Measurements from ENCODE around the gene MAP7D1. TPM values are rescaled to one million over a fixed set of nuclear protein-coding genes. Genes with fewer than 3 reads are reported as not detected.
A peak's percentile ranks its signal among the peaks of the same experiment; 100 is the strongest.
"Not testable (repeated sequence)": the region's sequence is repeated elsewhere in the genome, so short reads cannot be mapped to it uniquely, and the experiment has no call there.

MAP7D1 gene
- total RNA-seq, 1 experiment from 2014 or later, result 49.9 TPM

DNA sequence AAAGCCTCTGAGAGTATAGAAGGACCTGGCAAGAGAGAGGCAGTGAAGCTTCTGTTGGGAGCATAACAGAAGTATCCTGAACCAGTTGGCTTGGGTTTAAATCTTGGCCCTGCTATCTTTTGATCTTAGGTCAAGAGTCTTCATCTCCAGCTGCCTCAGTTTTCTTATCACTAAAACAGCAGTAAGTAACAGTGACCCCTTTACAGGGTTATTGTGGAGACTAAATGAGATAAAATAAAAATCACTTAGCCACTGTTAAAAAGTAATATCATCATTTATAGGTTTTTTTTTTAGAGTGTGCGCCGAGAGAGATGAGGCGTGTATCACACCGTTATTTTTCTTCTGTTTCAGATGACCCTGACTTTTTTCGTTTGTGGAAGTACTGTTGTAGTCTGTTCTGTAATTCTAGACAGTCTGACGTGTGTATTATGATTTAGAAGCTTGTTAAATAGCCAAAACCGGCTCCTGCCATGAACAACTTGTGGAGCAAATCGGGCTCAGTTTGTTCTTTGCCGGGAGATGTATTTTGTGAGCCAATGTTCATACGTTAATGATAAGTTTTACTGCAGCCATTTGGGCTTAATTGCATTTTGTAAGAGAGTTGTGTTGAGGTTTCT is 69.4 kb downstream of the MAP7D1 start:
- H3K27me3 Mint-ChIP-seq (ENCODE audit: low read depth), result no peaks in the 10 kb centered on the region
- no peak overlapping the region for H3K56ac ChIP-seq (ENCODE audit: insufficient read length, low read depth, low read length)
- H3K27ac ChIP-seq (ENCODE audit: insufficient read length, low read depth, low read length), result no peak overlapping the region
- no peak overlapping the region for H3K14ac ChIP-seq (ENCODE audit: insufficient read depth, low read length)
- H3K23me2 ChIP-seq (ENCODE audit: insufficient read length, low read depth, low read length, poor library complexity, severe bottlenecking), result peaks cover 14% of the 10 kb centered on the region
- H3K4ac ChIP-seq (ENCODE audit: low read depth, low read length), result no peak overlapping the region
- DNase-seq, result no peak
- H3K9me3 ChIP-seq (ENCODE audit: control insufficient read depth, low read depth, low read length), result no peaks in the 10 kb centered on the region
- peak overlapping the region; percentile 96 for H3K9ac ChIP-seq (ENCODE audit: extremely low read depth, insufficient read length, low read length)
- H3K4me1 ChIP-seq (ENCODE audit: insufficient read depth, low read length), result no peaks in the 10 kb centered on the region; the same call in 1 of the 2 replicates
- no peak overlapping the region for H3K23ac ChIP-seq (ENCODE audit: insufficient read length, low read depth, low read length)
- H3K4me2 ChIP-seq (ENCODE audit: insufficient read depth, insufficient read length, low read length), result peak overlapping the region; percentile 90
- no peak overlapping the region for H2BK120ac ChIP-seq (ENCODE audit: low read depth, low read length, poor library complexity, severe bottlenecking)
- no peaks in the 10 kb centered on the region; a peak in 1 of 5 replicates for H3K9me3 Mint-ChIP-seq
- TF ChIP-seq, protein P1, sequence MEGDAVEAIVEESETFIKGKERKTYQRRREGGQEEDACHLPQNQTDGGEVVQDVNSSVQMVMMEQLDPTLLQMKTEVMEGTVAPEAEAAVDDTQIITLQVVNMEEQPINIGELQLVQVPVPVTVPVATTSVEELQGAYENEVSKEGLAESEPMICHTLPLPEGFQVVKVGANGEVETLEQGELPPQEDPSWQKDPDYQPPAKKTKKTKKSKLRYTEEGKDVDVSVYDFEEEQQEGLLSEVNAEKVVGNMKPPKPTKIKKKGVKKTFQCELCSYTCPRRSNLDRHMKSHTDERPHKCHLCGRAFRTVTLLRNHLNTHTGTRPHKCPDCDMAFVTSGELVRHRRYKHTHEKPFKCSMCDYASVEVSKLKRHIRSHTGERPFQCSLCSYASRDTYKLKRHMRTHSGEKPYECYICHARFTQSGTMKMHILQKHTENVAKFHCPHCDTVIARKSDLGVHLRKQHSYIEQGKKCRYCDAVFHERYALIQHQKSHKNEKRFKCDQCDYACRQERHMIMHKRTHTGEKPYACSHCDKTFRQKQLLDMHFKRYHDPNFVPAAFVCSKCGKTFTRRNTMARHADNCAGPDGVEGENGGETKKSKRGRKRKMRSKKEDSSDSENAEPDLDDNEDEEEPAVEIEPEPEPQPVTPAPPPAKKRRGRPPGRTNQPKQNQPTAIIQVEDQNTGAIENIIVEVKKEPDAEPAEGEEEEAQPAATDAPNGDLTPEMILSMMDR (conservative IDR thresholded peaks at IDR 0.05), result no peak
- no peak overlapping the region for H2BK15ac ChIP-seq (ENCODE audit: low read depth, low read length)
- H2BK5ac ChIP-seq (ENCODE audit: insufficient read length, low read length), result no peak overlapping the region
- no CpG with 5 or more reads among the region's 10 CpGs for WGBS (ENCODE audit: extremely low coverage, insufficient read length, low lambda C conversion rate)
- H2AK5ac ChIP-seq (ENCODE audit: insufficient read length, low read length), result no peak overlapping the region
- H3K4me1 Mint-ChIP-seq, result peaks cover 19 to 24% of the 10 kb centered on the region in 2 experiments
- no peak overlapping the region for H2BK20ac ChIP-seq (ENCODE audit: low read depth, low read length, poor library complexity, severe bottlenecking)
- H3K79me2 ChIP-seq (ENCODE audit: insufficient read depth, low read length), result peaks cover 34% of the 10 kb centered on the region; the same call in 1 of the 2 replicates
- H3K79me1 ChIP-seq (ENCODE audit: insufficient read depth, low read depth, low read length, poor library complexity, severe bottlenecking), result no peaks in the 10 kb centered on the region
- no peak overlapping the region for H4K8ac ChIP-seq (replicated peaks; ENCODE audit: insufficient read length, low read depth, low read length)
- no peak overlapping the region for H3K18ac ChIP-seq (ENCODE audit: insufficient read length, low read depth, low read length)
- H2AFZ ChIP-seq (ENCODE audit: low read length), result no peak overlapping the region
- peaks cover 12 to 44% (median 28%) of the 10 kb centered on the region in 3 experiments; a peak in 6 of 7 replicates for H3K36me3 Mint-ChIP-seq (ENCODE audit: insufficient read depth in 1 of 3, low read depth in 3 of 3)
- no peak overlapping the region for H2BK12ac ChIP-seq (ENCODE audit: insufficient read length, low read depth, low read length)
- H3K27me3 ChIP-seq (ENCODE audit: insufficient read depth, low read length), result no peaks in the 10 kb centered on the region
- no peaks in the 10 kb centered on the region for H4K20me1 ChIP-seq (ENCODE audit: control insufficient read depth, insufficient read depth, insufficient read length)
- H4K91ac ChIP-seq (ENCODE audit: insufficient read length, low read depth, low read length), result no peak overlapping the region
- no peak overlapping the region for H4K5ac ChIP-seq (ENCODE audit: insufficient read length, low read depth, low read length)
- H3T11ph ChIP-seq (ENCODE audit: low read length), result no peak overlapping the region
- peak overlapping the region; percentile 99 to 100 (median 99) for H3K27ac Mint-ChIP-seq
- peak overlapping the region; percentile 92 to 94 for H3K4me3 Mint-ChIP-seq

DNA sequence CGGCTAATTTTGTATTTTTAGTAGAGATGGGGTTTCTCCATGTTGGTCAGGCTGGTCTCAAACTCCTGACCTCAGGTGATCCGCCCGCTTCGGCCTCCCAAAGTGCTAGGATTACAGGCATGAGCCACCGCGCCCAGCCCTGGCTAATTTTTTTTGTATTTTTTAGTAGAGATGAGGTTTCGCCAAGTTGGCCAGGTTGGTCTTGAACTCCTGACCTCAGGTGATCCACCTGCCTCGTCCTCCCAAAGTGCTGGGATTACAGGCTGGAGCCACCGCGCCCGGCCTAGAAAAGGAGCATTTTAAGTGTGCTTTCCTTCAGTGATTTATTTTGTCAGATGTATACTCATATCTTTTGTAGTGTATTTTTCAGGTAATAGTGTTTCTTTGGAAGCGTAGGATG is 74.3 kb downstream of the MAP7D1 start:
- H2BK12ac ChIP-seq (ENCODE audit: insufficient read length, low read depth, low read length); H2AK5ac ChIP-seq (ENCODE audit: insufficient read length, low read length); H3T11ph ChIP-seq (ENCODE audit: low read length); H2BK15ac ChIP-seq (ENCODE audit: low read depth, low read length); H3K56ac ChIP-seq (ENCODE audit: insufficient read length, low read depth, low read length); H4K8ac ChIP-seq (replicated peaks; ENCODE audit: insufficient read length, low read depth, low read length); H3K4me1 ChIP-seq (ENCODE audit: insufficient read depth, low read length); H3K23me2 ChIP-seq (ENCODE audit: insufficient read length, low read depth, low read length, poor library complexity, severe bottlenecking); H3K9ac ChIP-seq (ENCODE audit: extremely low read depth, insufficient read length, low read length); H4K20me1 ChIP-seq (ENCODE audit: control insufficient read depth, insufficient read depth, insufficient read length); H3K27ac Mint-ChIP-seq; H3K23ac ChIP-seq (ENCODE audit: insufficient read length, low read depth, low read length); H3K4me3 Mint-ChIP-seq; H4K91ac ChIP-seq (ENCODE audit: insufficient read length, low read depth, low read length); H3K9me3 ChIP-seq (ENCODE audit: control insufficient read depth, low read depth, low read length); H3K14ac ChIP-seq (ENCODE audit: insufficient read depth, low read length); H2BK20ac ChIP-seq (ENCODE audit: low read depth, low read length, poor library complexity, severe bottlenecking); H3K27me3 ChIP-seq (ENCODE audit: insufficient read depth, low read length); DNase-seq; H3K27me3 Mint-ChIP-seq (ENCODE audit: low read depth); H2AFZ ChIP-seq (ENCODE audit: low read length); H2BK5ac ChIP-seq (ENCODE audit: insufficient read length, low read length); H3K4me2 ChIP-seq (ENCODE audit: insufficient read depth, insufficient read length, low read length); H3K18ac ChIP-seq (ENCODE audit: insufficient read length, low read depth, low read length); H3K4ac ChIP-seq (ENCODE audit: low read depth, low read length); H2BK120ac ChIP-seq (ENCODE audit: low read depth, low read length, poor library complexity, severe bottlenecking); H3K79me1 ChIP-seq (ENCODE audit: insufficient read depth, low read depth, low read length, poor library complexity, severe bottlenecking); H4K5ac ChIP-seq (ENCODE audit: insufficient read length, low read depth, low read length); H3K9me3 Mint-ChIP-seq; H3K27ac ChIP-seq (ENCODE audit: insufficient read length, low read depth, low read length): not testable (repeated sequence)
- WGBS (ENCODE audit: extremely low coverage, insufficient read length, low lambda C conversion rate), result no CpG with 5 or more reads among the region's 12 CpGs
- peaks cover 67% of the 10 kb centered on the region; the same call in 1 of the 2 replicates for H3K79me2 ChIP-seq (ENCODE audit: insufficient read depth, low read length)
- Mint-ChIP-seq H3K36me3 (ENCODE audit: insufficient read depth in 1 of 3, low read depth in 3 of 3) (peaks cover 11 to 67% (median 39%) of the 10 kb centered on the region in 3 experiments; a peak in 5 of 7 replicates), H3K4me1 (peaks cover 14 to 16% of the 10 kb centered on the region in 2 experiments)
